ENCODE measurements around the gene LMNA. TPM values are rescaled to one million over a fixed set of nuclear protein-coding genes. Genes with fewer than 3 reads are reported as not detected.
A peak's percentile ranks its signal among the peaks of the same experiment; 100 is the strongest.

The LMNA gene
- total RNA-seq, 1 donor from 2014 or later: 358 TPM

DNA sequence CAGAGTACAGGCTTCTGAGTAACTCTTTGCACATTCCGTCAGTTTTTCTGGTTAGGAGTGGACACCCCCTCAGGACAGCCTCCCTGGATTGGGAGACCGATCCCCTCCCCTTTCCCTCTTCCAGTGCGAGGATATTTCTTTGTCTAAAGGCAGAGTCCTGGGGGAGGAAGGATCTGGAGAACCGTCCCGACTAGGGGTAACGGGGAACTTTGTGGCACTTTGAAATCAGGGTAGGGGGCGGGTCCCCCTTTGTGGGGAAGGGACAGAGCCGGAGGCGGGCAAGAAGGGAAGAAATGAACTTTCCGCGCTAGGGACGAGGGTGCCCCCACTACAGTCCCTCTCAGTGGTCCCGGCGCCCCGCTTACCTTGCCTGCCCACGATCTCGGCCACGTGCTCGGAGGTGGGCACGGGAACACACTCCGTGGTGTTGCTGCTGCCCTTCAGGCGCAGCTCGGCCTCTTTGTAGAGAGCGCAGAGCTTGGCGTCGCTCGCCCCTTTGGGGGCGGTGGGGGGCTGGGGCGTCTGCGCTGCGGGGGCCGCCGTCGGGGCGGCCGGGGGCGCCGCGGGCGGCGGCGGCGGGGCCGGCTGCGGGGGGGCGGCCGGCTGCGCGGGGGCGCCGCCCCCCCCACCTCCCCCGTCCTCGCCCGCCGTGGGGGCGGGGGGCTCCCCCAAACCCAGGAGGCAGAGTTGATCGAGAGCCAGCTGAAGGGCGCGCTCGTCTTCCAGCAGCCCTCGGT, 33.2 kb upstream of the LMNA start:
- TF ChIP-seq CTCF (conservative IDR thresholded peaks at IDR 0.05; ENCODE audit: low read depth, low read length): no peak
- peak overlapping the region; percentile 91 for H3K4me3 ChIP-seq (ENCODE audit: low read depth, low read length)
- no peak for DNase-seq (ENCODE audit: low read depth)

DNA sequence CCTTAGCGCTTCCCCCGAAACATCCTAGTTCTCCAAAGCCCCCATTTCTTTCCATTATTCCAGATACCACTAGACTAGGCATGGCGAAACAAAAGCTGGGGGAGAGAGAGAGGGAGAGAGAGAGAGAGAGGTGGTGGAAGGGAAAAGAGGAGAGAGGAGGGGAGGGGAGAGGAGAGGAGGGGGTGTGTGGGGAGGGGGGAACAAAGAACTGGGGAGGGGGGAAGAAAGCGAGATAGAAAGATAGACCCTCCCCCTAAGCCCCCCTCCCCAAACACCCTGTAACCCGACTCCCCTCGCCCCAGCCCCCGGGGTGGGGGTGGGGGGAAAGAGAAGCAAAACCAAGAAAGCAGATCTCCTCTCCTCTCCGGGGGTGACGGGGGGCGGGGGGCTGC, 32.6 kb upstream of the LMNA start:
- peak overlapping the region; percentile 91 for H3K4me3 ChIP-seq (ENCODE audit: low read depth, low read length)
- no peak for DNase-seq (ENCODE audit: low read depth)
- no peak for TF ChIP-seq CTCF (conservative IDR thresholded peaks at IDR 0.05; ENCODE audit: low read depth, low read length)

- peak within 1 kb of the TSS; percentile 91 for H3K4me3 ChIP-seq (ENCODE audit: low read depth, low read length)
- DNase-seq (ENCODE audit: low read depth): no peak
- no peak for TF ChIP-seq CTCF (conservative IDR thresholded peaks at IDR 0.05; ENCODE audit: low read depth, low read length)
Measured at GRCh38 chr1:156082309-156083091, 32.0 kb upstream of the LMNA start, which contains the start of gene MEX3A. TSS of gene MEX3A (minus strand) at chr1:156082465. CDS start at chr1:156081998, 467 bp downstream.

DNA sequence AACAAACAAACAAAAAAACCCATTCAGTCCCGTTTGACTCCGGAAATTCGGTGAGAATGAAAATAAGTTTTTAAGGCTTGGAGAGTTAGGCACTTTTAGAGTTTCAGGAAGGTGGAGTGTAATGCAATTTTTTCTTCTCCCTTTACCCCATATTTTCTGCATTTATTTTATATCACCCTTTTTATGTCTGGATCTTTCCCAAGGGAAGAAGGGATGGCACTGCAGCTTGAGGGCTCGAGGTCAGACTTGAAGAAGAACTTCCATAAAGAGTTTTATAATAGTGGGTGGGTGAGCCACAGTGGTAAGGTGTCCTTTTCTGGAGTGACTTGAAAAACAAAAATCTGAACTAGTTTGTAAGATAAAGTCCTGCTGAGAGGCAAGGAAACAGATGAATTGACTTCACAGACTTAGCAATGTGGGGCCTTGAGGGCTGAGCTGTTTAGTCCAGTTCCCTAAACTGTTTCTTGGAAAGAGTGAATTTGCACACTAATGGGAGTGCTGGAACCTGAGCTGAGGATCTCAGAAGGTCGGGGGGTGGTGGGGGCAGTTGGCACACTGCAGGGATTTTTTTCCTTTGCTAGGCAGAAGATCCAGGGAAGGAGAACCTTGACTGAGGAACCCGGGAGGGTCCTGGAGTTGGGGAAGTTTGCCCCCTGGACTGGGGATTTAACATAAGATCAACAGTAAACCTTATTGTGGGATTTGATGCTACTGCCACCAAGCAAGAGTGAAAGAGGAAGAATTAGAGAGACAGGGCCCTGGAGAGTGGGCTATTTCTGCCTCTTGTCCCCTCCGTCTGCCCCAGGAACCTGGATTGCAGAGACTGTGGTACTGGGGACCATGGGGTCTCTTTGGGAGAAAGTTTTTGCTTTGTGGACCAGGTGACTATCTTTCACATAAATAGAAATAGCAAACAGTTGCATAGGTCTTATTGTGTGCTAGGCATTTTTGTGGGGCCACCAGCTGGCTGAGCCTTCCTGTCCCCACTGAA, 30.4 kb upstream of the LMNA start:
- DNase-seq (ENCODE audit: low read depth): no peak
- H3K4me3 ChIP-seq (ENCODE audit: low read depth, low read length): no peak overlapping the region
- TF ChIP-seq CTCF (conservative IDR thresholded peaks at IDR 0.05; ENCODE audit: low read depth, low read length): no peak

DNA sequence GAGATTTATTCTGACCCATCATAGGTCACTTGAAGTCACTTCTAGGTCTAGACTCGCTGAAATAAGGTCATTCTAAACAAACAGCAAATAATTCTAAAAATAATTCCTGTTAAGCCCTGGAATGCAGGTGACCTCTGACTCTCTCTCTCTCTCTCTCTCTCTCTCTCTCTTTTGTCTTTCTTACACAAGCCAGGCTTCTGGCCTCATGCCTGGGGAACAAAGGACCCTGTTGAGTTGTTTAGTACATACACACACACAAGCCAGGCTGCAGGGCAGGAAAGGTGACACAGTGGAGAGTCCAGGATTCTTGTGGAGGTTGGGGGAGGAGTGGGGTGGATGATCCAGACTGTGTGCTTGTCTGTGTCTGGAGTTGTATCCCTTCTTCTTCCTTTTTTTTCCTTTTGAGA, 28.3 kb upstream of the LMNA start:
- no peak overlapping the region for H3K4me3 ChIP-seq (ENCODE audit: low read depth, low read length)
- no peak for TF ChIP-seq CTCF (conservative IDR thresholded peaks at IDR 0.05; ENCODE audit: low read depth, low read length)
- DNase-seq (ENCODE audit: low read depth): no peak

DNA sequence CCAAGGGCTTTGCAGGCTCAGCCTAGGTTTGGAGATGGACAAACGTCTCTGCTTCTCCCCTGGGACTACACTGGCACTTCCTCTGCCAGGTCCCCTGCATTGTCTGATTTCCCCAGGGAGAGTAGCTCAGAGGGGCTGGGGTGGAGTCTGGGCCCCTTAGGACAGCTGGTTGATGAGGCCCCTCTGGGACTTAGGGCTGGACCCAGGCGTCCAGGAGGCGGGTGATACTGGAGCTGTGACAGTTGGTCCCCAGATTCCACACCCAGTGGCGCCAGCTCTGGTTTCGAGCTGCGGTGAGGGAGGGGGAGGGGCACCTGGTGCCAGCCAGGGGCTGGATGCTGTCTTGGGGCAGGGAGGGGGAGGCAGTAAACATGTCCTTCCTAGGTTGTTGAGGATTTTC, 24.8 kb upstream of the LMNA start:
- no peak overlapping the region for H3K4me3 ChIP-seq (ENCODE audit: low read depth, low read length)
- no peak for TF ChIP-seq CTCF (conservative IDR thresholded peaks at IDR 0.05; ENCODE audit: low read depth, low read length)
- no peak for DNase-seq (ENCODE audit: low read depth)
